Stimulated activated CD8-positive, alpha-beta memory T cell treated with anti-CD3 and anti-CD28 coated beads, Interleukin-4, amount 100 ng/mL, for 24 hours (primary cell): ENCODE data around the gene TFF2.
A peak's percentile ranks its signal among the peaks of the same experiment; 100 is the strongest.

Experiments
- DNase-seq: peaks from one replicate; pipeline ENCODE4 v3.0.0-alpha.2; 2020; ENCODE audit warnings: low read depth

TFF2 gene

DNA sequence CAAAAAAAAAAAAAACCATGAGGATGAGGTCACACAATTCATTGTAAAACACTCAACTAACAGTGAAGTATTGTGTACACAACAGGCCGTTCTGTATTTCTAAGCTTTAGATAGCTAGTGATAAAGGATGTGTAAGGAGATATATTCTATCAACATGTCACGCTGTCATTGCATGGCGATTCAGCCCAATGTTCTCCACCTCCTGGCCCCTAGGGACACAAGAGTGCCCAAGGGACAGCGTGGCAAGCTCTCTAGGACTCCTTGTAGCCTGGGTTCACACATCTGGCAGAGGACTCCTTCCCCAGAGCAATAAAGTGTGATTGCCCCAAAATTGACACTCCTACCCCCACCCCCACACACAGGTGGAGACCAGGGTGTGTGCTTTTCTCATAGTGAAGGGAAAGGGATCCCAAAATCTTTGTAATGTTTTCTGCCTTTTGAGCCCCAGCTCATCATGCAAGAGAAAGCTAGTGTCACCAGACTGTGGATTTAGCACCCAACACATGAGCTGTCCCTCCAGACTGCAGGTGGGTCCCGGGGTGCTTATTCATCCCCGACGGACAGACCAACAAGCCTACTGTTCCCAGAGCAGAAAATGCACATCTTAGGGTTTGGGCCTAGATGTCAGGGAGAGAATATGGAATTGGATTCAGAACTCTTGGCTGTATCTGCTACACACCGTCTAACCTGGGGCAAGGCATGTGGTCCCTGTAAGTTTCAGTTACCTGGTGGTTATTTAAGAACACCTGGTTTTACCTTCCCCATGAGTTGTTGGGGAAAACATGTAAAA, 33.6 kb upstream of the TFF2 start:
- DNase-seq: no peak

GRCh38 chr21:42383331-42383730, 32.5 kb upstream of the TFF2 start:
- DNase-seq: no peak

DNA sequence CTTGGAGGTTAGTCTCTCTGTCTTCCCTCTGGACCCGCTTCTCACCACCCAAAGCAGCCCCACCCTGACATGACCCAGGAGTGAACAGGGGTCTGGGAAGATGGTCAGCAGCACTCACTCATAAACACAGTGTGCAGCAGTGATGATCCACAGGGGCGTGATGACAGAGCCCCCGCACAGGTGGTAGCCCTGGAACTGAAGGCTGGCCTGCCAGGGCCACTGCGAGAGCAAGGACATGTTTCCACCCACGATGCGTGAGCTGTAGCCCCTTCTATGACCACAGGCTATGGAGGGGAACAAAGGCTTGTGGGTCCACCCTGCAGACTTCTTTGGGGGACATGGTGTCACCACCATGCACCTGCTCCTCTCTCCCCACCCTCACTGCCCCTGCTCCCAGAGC, 32.1 kb upstream of the TFF2 start:
- no peak for DNase-seq

- DNase-seq: no peak
These were observed 30.7 kb upstream of the TFF2 start for GRCh38 chr21:42381347-42381984.

- DNase-seq: no peak
These were observed 28.8 kb upstream of the TFF2 start for GRCh38 chr21:42379426-42380215.

GRCh38 chr21:42378418-42378817, 27.6 kb upstream of the TFF2 start:
- no peak for DNase-seq

- no peak for DNase-seq
These were observed 27.2 kb upstream of the TFF2 start for GRCh38 chr21:42377951-42378340.

- DNase-seq: no peak
These were observed 26.6 kb upstream of the TFF2 start for GRCh38 chr21:42377211-42377950.

DNA sequence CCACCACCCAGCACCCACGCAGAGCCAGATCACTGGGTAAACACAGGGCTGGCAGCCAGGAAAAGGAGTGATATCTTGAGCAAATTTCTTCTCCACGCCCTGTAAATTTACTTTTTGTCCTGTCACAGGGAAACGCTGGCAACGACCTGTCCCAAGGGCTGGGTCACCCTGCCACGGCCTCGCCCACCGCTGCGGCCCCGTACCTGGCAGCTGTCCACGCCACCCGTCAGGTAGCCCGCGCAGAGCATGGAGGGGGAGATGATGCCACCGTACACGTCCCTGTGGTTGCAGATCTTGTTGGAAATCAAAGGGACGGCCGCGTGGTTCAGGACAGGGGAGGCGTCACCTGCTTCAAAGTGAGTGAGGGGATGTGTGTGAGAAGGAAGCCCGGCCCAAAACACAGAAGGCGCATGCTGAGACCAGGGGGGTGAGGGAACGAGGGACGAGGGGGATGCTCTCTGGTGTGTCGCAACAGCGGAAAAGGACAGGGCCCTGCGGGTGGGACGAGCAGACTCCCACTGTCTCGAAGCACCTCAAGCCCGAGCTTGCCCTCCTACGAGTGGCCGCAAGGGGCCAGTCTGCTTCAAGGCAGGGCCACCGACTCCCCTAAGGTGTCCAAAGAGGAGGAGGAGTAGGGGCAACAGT, 25.7 kb upstream of the TFF2 start:
- no peak for DNase-seq

DNA sequence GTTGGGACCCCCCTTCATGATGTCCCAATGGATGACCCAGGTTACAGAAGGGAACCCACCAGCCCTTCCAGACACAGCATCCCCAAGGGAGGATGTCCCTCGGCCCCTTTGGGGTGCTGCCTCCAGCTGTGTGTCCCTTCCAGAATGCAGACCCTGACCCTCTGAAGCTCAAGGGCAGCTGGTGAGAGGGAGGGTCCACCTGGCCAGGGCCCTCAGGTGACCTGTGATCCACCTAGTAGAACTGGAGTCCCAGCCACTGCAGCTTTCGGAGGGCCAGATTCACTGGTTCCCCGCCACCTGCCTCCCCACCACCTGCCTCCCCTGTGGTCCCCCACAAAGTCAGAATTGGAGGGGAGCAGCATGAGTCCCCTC, 25.2 kb upstream of the TFF2 start:
- no peak for DNase-seq

- no peak for DNase-seq
These were observed 24.7 kb upstream of the TFF2 start for GRCh38 chr21:42375506-42375905.

DNA sequence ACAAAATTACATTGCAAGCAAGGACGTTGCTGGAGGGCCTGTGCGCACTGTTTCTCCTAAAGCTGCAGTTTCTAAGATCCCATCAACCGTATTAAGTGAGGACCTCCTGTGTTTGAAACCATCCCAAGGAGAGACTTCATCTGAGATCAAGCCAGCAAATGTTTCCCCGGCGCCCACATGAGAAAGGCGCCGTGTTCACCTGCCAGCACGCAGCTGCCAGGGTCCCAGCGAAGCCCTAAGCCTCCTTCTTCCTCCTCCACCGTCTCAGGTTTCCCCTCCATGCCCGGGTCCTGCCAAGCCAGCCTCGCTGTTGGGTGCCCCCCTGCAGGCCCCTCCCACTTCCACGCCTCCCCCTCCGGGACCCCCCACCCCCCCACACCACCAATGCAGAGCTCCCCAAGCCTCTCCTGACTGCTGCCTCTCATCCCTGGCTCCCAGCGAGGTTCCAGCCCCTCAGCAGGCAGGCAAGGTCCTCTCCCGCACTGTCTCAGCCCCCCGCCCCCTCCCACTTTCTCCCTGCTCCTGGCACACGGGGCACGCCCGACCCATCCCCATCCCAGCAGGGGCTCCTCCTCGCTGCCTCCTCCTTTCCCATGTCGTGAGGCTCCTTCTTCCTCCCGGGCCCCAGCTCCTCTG, 24.2 kb upstream of the TFF2 start:
- no peak for DNase-seq

DNA sequence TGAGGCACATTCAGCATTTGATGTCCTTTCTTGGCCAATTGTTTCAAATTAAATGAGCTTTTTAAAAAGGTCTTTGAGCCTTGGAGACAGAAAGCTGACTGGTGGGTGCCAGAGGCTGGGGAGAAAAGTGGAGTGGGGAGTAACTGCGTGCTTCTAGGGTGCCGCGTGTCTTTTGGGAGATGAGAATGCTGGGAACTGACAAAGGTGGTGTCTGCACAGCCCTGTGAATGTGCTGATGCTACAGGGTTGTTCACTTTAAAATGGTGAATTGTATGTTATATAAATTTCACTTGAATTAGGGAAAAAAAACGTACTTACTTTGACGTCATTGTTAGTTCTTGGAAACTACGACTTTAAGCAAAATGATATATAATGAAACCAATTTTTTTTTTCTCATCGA, 23.7 kb upstream of the TFF2 start:
- DNase-seq: no peak

- no peak for DNase-seq
These were observed 23.2 kb upstream of the TFF2 start for GRCh38 chr21:42373908-42374455.

DNA sequence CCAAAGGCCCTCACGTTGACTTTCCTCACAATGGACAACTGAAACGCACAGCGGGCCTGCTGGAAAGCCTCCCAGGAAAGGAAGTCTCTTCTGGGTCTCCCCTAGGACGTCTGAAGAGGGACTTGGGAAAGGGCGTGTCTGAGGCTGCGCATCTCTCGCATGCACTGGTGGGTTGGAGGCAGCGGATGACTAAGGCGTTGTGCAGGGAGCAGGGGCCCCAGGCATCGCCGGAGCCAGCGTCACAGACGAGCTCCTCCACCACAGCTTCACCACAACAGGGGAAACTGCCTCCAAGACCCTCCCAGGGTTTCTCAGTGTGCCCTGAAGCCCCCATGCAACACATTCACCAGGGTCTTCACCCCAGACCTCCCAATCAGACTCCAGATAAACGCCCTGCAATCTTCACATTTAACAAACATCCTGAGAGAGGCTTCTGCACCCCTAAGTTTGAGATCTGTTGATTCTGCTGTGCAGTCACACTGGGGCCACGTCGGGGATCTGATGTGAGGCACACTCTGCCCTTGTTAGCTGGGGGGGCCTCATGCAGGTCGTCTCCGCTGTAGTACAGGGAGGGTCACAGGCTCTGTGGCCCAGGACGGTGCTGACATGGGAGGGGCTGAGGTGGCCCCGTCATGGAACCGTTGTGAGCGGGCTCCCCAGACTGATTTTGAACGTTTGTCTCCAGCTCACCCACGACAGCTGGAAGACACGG, 22.6 kb upstream of the TFF2 start:
- peak; percentile 38 for DNase-seq

GRCh38 chr21:42370894-42371654, 20.3 kb upstream of the TFF2 start:
- no peak for DNase-seq

DNA sequence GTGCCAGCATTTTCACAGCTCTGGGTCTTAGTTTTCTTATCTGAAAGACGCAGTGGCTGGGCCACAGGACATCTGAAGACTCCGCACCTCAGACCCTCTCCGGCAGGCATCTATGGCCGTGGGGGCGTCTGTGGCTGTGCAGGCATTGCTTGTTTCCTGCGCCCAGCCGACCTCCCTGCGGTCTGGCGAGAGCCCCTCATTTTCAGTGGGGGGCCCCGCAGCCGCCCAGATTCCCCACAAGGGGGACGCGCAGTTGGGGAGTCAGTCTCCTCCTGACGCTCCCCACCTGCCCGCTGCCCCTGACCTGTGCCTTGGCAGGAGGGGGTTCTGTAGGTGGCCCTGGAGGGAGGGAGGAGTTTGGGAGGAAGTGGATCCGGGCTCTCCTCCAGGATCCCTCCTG, 19.0 kb upstream of the TFF2 start:
- no peak for DNase-seq

GRCh38 chr21:42367367-42368165, 16.8 kb upstream of the TFF2 start:
- no peak for DNase-seq
